PC-9 (cell line): ENCODE measurements around the gene ATP1A3. TPM values are rescaled to one million over a fixed set of nuclear protein-coding genes. Genes with fewer than 3 reads are reported as not detected.
A peak's percentile ranks its signal among the peaks of the same experiment; 100 is the strongest.

Source experiments
- BruUV-seq: library from RNA; stranded (reverse); fragments of 400-500 nt; replicated peaks from 2 replicates; lab custom pipeline; 2021; lab: Mats Ljungman, UMichigan
- CTCF ChIA-PET: fragments of 300-600 bp; sonication (Branson Sonifier 250); formaldehyde crosslinking; loops from one replicate; lab custom pipeline; 2022; ENCODE audit warnings: antibody characterized with exemption; lab: Charles Lee
- POLR2A ChIA-PET: fragments of 300-600 bp; sonication (Branson Sonifier 250); formaldehyde crosslinking; loops from one replicate; lab custom pipeline; 2022; ENCODE audit warnings: antibody characterized with exemption; ENCODE audit not compliant: unreplicated experiment; lab: Charles Lee
- DNase-seq, 2 experiments: peaks; one replicate each; pipeline versions ENCODE4 v3.0.0 to v3.0.0-alpha.2; 2015 to 2022; ENCODE audit warnings: mixed read lengths in 1 of 2
- H2AFZ ChIP-seq: fragments of 200-600 bp; sonication (generic); 2 replicates; pipeline ENCODE4 v1.8.1; 2017; ENCODE audit warnings: antibody characterized with exemption
- H3F3A ChIP-seq: fragments of 200-600 bp; sonication (generic); 2 replicates; pipeline ENCODE4 v1.8.1; 2017; ENCODE audit warnings: antibody characterized with exemption, mild to moderate bottlenecking, low read depth; ENCODE audit not compliant: insufficient read depth
- H3K27ac ChIP-seq: fragments of 200-600 bp; sonication (generic); 2 replicates; pipeline ENCODE4 v1.6.1; 2016; ENCODE audit warnings: mixed run types
- H3K27me3 ChIP-seq: fragments of 200-600 bp; sonication (generic); 2 replicates; pipeline ENCODE4 v1.6.1; 2016; ENCODE audit warnings: low read depth, mixed run types; ENCODE audit not compliant: insufficient read depth
- H3K36me3 ChIP-seq: fragments of 200-600 bp; sonication (generic); 2 replicates; pipeline ENCODE4 v1.6.1; 2016; ENCODE audit warnings: low read depth, mixed run types
- H3K4me1 ChIP-seq: fragments of 200-600 bp; sonication (generic); replicated peaks from 2 replicates; pipeline ENCODE4 v1.6.1; 2016; ENCODE audit warnings: mixed run types; ENCODE audit not compliant: insufficient read depth
- H3K4me2 ChIP-seq: fragments of 200-600 bp; sonication (generic); 2 replicates; pipeline ENCODE4 v1.6.1; 2017; ENCODE audit warnings: mixed run types
- H3K4me3 ChIP-seq: fragments of 200-600 bp; sonication (generic); 2 replicates; pipeline ENCODE4 v1.6.1; 2016; ENCODE audit warnings: mixed run types
- H3K79me2 ChIP-seq: fragments of 200-600 bp; sonication (generic); 2 replicates; pipeline ENCODE4 v1.6.1; 2017; ENCODE audit warnings: low read depth, mixed run types
- H3K9me2 ChIP-seq: fragments of 200-600 bp; sonication (generic); 2 replicates; pipeline ENCODE4 v1.8.1; 2017; ENCODE audit warnings: mild to moderate bottlenecking; ENCODE audit not compliant: insufficient read depth
- H3K9me3 ChIP-seq: fragments of 200-600 bp; sonication (generic); 2 replicates; pipeline ENCODE4 v1.8.1; 2016; ENCODE audit warnings: low read depth; ENCODE audit not compliant: insufficient read depth
- H4K20me1 ChIP-seq: fragments of 200-600 bp; sonication (generic); 2 replicates; pipeline ENCODE4 v1.8.1; 2017; ENCODE audit not compliant: insufficient read depth
- CTCF ChIP-seq: fragments of 200-600 bp; sonication (generic); conservative IDR thresholded peaks from 2 replicates; pipeline ENCODE4 v1.6.1; 2017; ENCODE audit warnings: mixed run types, antibody characterized with exemption, mild to moderate bottlenecking, moderate library complexity
- EZH2 ChIP-seq: fragments of 200-600 bp; sonication (generic); IDR thresholded peaks from 2 replicates; pipeline ENCODE4 v1.8.0; 2017; ENCODE audit warnings: antibody characterized with exemption, low read depth
- intact Hi-C: fragments of 100-400 bp; cut with micrococcal nuclease; formaldehyde crosslinking; loops from one replicate; pipeline ENCODE4 v1.10.0; 2022; ENCODE audit not compliant: unreplicated experiment
- total RNA-seq: library from RNA; stranded (reverse); gene quantifications from 2 replicates; pipeline ENCODE4 v1.2.3, GENCODE V29; 2021

Gene ATP1A3
- total RNA-seq, 1 experiment from 2014 or later: not detected

DNA sequence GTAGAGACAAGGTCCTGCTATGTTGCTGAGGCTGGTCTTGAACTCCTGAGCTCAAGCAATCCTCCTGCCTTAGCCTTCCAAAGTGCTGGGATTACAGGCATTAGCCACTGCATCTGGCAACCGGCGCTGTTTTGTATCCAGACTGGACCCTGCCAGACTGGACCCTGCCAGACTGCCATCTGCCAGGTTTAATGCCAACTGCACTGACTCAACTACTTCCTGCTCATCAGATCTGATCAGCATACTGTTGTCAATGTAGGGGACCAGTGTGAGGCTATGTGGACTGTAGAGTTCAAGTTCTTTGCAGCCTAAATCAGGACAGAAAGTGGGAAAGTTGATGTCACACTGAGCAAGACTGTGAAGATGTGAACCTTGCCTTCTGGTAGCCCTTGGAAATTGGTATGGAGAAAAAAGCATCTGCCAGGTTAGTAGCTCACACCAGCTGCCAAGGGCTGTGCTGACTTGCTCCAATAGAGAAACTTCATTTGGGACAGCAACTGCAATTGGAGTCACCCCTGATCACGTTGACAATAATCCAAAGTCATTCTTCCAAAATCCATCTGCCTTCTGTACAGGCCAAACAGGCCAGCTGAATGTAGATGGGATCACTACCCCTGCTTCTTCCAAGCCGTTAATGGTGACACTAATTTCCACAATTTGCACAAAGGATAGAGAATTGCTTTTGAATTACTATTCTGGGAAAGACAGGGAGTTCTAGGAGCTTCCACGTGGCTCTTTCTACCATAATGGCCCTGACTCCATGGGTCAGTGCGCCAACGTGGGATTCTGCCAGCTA is 36.8 kb upstream of the ATP1A3 start:
- intact Hi-C loops: loop anchor here (5.0 kb wide), 1 partner anchor 46 kb away; the partner anchor contains the start of gene ZNF574
- Histone ChIP-seq H3K27me3 (peaks cover 15% of the 10 kb centered on the region; the same call in 1 of the 2 replicates), H3K27ac (no peak overlapping the region), H3K4me2 (no peak overlapping the region), H3K4me3 (no peak overlapping the region), H3K4me1 (no peaks in the 10 kb centered on the region; the same call in 1 of the 2 replicates), H2AFZ (no peak overlapping the region), H3K36me3 (no peaks in the 10 kb centered on the region), H3K9me2 (no peaks in the 10 kb centered on the region), H3K9me3 (no peaks in the 10 kb centered on the region), H3F3A (no peaks in the 10 kb centered on the region), H3K79me2 (no peaks in the 10 kb centered on the region), H4K20me1 (no peaks in the 10 kb centered on the region)
- no TSS peak for BruUV-seq
- no peak for DNase-seq
- ChIA-PET POLR2A (interaction anchor here (0.6 kb wide), 1 partner anchor 189 kb away, joined by 3 read pairs; no protein-coding TSS in a partner anchor), CTCF (interaction anchor here (0.6 kb wide), 1 partner anchor 955 kb away, joined by 4 read pairs; no protein-coding TSS in a partner anchor)
- TF ChIP-seq CTCF (no peak), EZH2 (no peak)

GRCh38 chr19:42028304-42029216 is 34.5 kb upstream of the ATP1A3 start:
- no peaks in the 10 kb centered on the region; the same call in 1 of the 2 replicates for H3K4me1 ChIP-seq
- no peaks in the 10 kb centered on the region for H3F3A ChIP-seq
- H3K9me3 ChIP-seq: no peaks in the 10 kb centered on the region
- intact Hi-C loops: no loop called here
- no peak overlapping the region for H3K27ac ChIP-seq
- ChIA-PET POLR2A (no interaction called here), CTCF (interaction anchor here (0.5 kb wide), 1 partner anchor 10 kb away, joined by 6 read pairs; no protein-coding TSS in a partner anchor)
- H3K4me3 ChIP-seq: no peak overlapping the region
- peaks cover 25% of the 10 kb centered on the region; the same call in 1 of the 2 replicates for H3K27me3 ChIP-seq
- no peaks in the 10 kb centered on the region for H4K20me1 ChIP-seq
- H3K79me2 ChIP-seq: no peaks in the 10 kb centered on the region
- TF ChIP-seq EZH2 (no peak), CTCF (peak; percentile 70)
- no peak overlapping the region for H2AFZ ChIP-seq
- no peak for DNase-seq
- no peaks in the 10 kb centered on the region for H3K36me3 ChIP-seq
- H3K4me2 ChIP-seq: no peak overlapping the region
- H3K9me2 ChIP-seq: no peaks in the 10 kb centered on the region
- no TSS peak for BruUV-seq

DNA sequence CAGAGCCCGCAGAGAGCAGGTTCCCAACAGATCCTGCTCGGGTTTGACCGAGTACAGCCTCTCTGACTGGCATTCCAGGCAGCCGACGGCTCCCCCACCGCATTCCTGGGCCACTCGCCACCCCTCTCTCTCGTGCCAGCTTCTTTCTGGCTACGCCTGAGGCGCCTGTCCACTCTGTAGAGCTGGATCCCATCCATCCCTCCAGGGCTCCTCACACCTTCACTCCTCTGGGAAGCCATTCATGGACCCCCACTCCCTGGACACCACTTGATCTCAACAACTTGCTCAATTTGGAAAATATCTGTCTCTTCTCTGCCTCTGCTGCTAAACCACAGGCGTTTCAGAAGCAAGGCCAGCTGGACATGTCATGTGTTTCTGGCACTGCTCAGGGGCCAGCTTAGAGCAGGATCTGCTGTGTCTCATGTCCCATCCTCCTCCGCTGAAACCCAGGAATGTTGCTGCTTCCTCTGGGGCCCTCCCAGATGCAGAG is 30.6 kb upstream of the ATP1A3 start:
- Histone ChIP-seq H3K79me2 (no peaks in the 10 kb centered on the region), H3K4me2 (no peak overlapping the region), H3F3A (no peaks in the 10 kb centered on the region), H3K36me3 (no peaks in the 10 kb centered on the region), H3K27me3 (peaks cover 25% of the 10 kb centered on the region; the same call in 1 of the 2 replicates), H2AFZ (no peak overlapping the region), H3K27ac (no peak overlapping the region), H3K9me3 (no peaks in the 10 kb centered on the region), H3K4me3 (no peak overlapping the region), H3K9me2 (no peaks in the 10 kb centered on the region), H3K4me1 (no peaks in the 10 kb centered on the region), H4K20me1 (no peaks in the 10 kb centered on the region)
- intact Hi-C loops: no loop called here
- POLR2A ChIA-PET: interaction anchor here (0.6 to 0.8 kb wide), 2 partner anchors 15 to 40 kb away, joined by 4 to 6 read pairs; no protein-coding TSS in a partner anchor
- no TSS peak for BruUV-seq
- TF ChIP-seq EZH2 (no peak), CTCF (no peak)
- peak in 1 of 2 experiments; percentile 62 for DNase-seq
- CTCF ChIA-PET: interaction anchor here (0.6 to 0.7 kb wide), 3 partner anchors 52 to 254 kb away, joined by 3 to 4 read pairs (median 3); partner anchors contain the start of gene ZNF574
